Panc1 (cell line): ENCODE results near the gene IFNA17. TPM values are rescaled to one million over a fixed set of nuclear protein-coding genes. Genes with fewer than 3 reads are reported as not detected.
"Not testable (repeated sequence)": the region's sequence is repeated elsewhere in the genome, so short reads cannot be mapped to it uniquely, and the experiment has no call there.

ENCODE experiments used
- ATAC-seq: fragments of 200-7000 bp; cut with Tn5 transposase; 2 replicates; pipeline ENCODE4 v1.9.1; 2020; ENCODE audit warnings: mild to moderate bottlenecking, moderate library complexity
- BruUV-seq: library from RNA; stranded (reverse); fragments of 400-500 nt; replicated peaks from 2 replicates; lab custom pipeline; 2021; lab: Mats Ljungman, UMichigan
- CTCF ChIA-PET: fragments of 300-600 bp; sonication (Branson Sonifier 250); formaldehyde crosslinking; loops from one replicate; lab custom pipeline; 2022; ENCODE audit warnings: antibody characterized with exemption; lab: Charles Lee
- POLR2A ChIA-PET: fragments of 300-600 bp; sonication (Branson Sonifier 250); formaldehyde crosslinking; loops from one replicate; lab custom pipeline; 2022; ENCODE audit warnings: antibody characterized with exemption; lab: Charles Lee
- DNase-seq: peaks from one replicate; pipeline ENCODE4 v3.0.0-alpha.2; 2010; ENCODE audit warnings: low read depth, low spot score
- H3K27ac ChIP-seq: 2 replicates; pipeline ENCODE4 v1.5.1; 2011; ENCODE audit warnings: mild to moderate bottlenecking, low read length, inconsistent platforms
- H3K27me3 ChIP-seq: fragments of 200-500 bp; sonication (Bioruptor generic); 2 replicates; pipeline ENCODE4 v1.6.0; 2014; ENCODE audit warnings: low read length, inconsistent platforms; ENCODE audit not compliant: control insufficient read depth, insufficient read depth
- H3K36me3 ChIP-seq: fragments of 200-500 bp; sonication (Bioruptor generic); 2 replicates; pipeline ENCODE4 v1.5.1; 2014; ENCODE audit warnings: inconsistent platforms, mild to moderate bottlenecking, low read length, moderate library complexity; ENCODE audit not compliant: control insufficient read depth, insufficient read depth
- H3K4me1 ChIP-seq: 2 replicates; pipeline ENCODE4 v1.5.1; 2011; ENCODE audit warnings: inconsistent platforms, mild to moderate bottlenecking, low read length, moderate library complexity; ENCODE audit not compliant: control insufficient read depth, insufficient read depth
- H3K4me3 ChIP-seq, 2 experiments: 2 replicates each; pipeline ENCODE4 v1.5.1; 2011 to 2012; ENCODE audit warnings: low read depth in 2 of 2, low read length in 2 of 2, mild to moderate bottlenecking in 2 of 2, inconsistent platforms in 1 of 2, moderate library complexity in 1 of 2
- H3K9me3 ChIP-seq: fragments of 200-500 bp; sonication (Bioruptor generic); 2 replicates; pipeline ENCODE4 v1.5.1; 2014; ENCODE audit warnings: low read depth, mild to moderate bottlenecking, inconsistent platforms, low read length, moderate library complexity; ENCODE audit not compliant: control insufficient read depth, insufficient read depth
- POLR2AphosphoS5 ChIP-seq: IDR thresholded peaks from 2 replicates; pipeline ENCODE4 v1.6.1; 2012; ENCODE audit warnings: mild to moderate bottlenecking, low read depth, low read length, moderate library complexity
- REST ChIP-seq, 2 experiments: IDR thresholded peaks; 2 replicates each; pipeline ENCODE4 v1.6.1; 2011 to 2012; ENCODE audit warnings: low read depth in 2 of 2, control low read depth in 1 of 2, low read length in 1 of 2, mild to moderate bottlenecking in 1 of 2, moderate library complexity in 1 of 2; ENCODE audit not compliant: insufficient read depth in 1 of 2
- SIN3A ChIP-seq: IDR thresholded peaks from 2 replicates; pipeline ENCODE4 v1.6.1; 2012; ENCODE audit warnings: low read depth, mild to moderate bottlenecking, low read length, moderate library complexity, borderline replicate concordance; ENCODE audit not compliant: insufficient read depth
- TCF7L2 ChIP-seq: IDR thresholded peaks from 2 replicates; pipeline ENCODE4 v1.6.1; 2011; ENCODE audit warnings: mild to moderate bottlenecking, low read depth, low read length, inconsistent platforms
- in situ Hi-C: cut with HindIII; loops from 2 replicates; pipeline ENCODE4 v1.10.0; 2016; ENCODE audit warnings: low sequenced_read_pairs, low pct_unique_long_range_greater_than_20kb
- intact Hi-C: fragments of 100-400 bp; cut with micrococcal nuclease; formaldehyde crosslinking; loops from one replicate; pipeline ENCODE4 v1.10.0; 2022; ENCODE audit not compliant: unreplicated experiment
- total RNA-seq: library from RNA; stranded (reverse); gene quantifications from one replicate; pipeline ENCODE4 v1.2.1, GENCODE V29; 2021; ENCODE audit not compliant: unreplicated experiment
- TF ChIP-seq, protein P1 (sequence below): fragments of 450-650 bp; IDR thresholded peaks from 2 replicates; pipeline ENCODE4 v1.5.1; 2017; ENCODE audit warnings: mild to moderate bottlenecking

The IFNA17 gene
- total RNA-seq, 1 experiment from 2014 or later: not detected

- no peak for DNase-seq
- no TSS peak for BruUV-seq
- Histone ChIP-seq H3K9me3 (no peaks in the 10 kb centered on the region), H3K4me3 (no peak overlapping the region), H3K27ac (no peak overlapping the region), H3K36me3 (no peaks in the 10 kb centered on the region), H3K27me3 (no peaks in the 10 kb centered on the region), H3K4me1 (no peaks in the 10 kb centered on the region)
- ATAC-seq: no peak
- in situ Hi-C loops: no loop called here
- TF ChIP-seq REST (IDR thresholded peaks at IDR 0.05; ENCODE audit: insufficient read depth in 1 of 2, low read depth in 2 of 2, low read length in 1 of 2): no peak
- TF ChIP-seq POLR2AphosphoS5: no peak
- TF ChIP-seq, protein P1, sequence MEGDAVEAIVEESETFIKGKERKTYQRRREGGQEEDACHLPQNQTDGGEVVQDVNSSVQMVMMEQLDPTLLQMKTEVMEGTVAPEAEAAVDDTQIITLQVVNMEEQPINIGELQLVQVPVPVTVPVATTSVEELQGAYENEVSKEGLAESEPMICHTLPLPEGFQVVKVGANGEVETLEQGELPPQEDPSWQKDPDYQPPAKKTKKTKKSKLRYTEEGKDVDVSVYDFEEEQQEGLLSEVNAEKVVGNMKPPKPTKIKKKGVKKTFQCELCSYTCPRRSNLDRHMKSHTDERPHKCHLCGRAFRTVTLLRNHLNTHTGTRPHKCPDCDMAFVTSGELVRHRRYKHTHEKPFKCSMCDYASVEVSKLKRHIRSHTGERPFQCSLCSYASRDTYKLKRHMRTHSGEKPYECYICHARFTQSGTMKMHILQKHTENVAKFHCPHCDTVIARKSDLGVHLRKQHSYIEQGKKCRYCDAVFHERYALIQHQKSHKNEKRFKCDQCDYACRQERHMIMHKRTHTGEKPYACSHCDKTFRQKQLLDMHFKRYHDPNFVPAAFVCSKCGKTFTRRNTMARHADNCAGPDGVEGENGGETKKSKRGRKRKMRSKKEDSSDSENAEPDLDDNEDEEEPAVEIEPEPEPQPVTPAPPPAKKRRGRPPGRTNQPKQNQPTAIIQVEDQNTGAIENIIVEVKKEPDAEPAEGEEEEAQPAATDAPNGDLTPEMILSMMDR: no peak
- no peak for TF ChIP-seq SIN3A
- TF ChIP-seq TCF7L2: no peak
- intact Hi-C loops: no loop called here
- CTCF ChIA-PET: no interaction called here
- POLR2A ChIA-PET: no interaction called here
These were observed 17.7 kb downstream of the IFNA17 start for GRCh38 chr9:21210311-21210710.

GRCh38 chr9:21207043-21207442, 21.0 kb downstream of the IFNA17 start, which contains the start of gene IFNA10:
Gene IFNA10 (minus strand): TSS chr9:21207143. CDS start chr9:21207097, 46 bp downstream.
- BruUV-seq, POLR2A ChIA-PET, CTCF ChIA-PET: not testable (repeated sequence)

DNA sequence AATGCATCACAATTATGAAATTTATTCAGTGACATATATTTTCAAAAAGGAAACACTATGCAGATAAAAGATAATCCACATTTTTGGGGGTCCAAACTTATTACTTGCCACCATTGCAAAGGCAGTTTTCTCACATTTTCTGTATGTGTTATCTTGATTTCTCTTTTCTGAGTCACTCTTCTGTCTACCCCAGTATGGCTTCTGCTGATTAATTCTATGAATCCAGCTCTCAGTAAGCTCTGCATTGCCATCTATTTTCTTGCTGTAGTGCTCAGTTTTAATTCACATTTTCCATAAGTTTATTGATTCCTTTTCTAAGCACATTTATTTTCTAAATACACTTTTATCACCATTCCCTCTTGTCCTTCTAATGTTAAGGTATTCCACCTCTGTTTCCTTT, 22.8 kb downstream of the IFNA17 start:
- ChIA-PET POLR2A (no interaction called here), CTCF (no interaction called here)
- no TSS peak for BruUV-seq
- Histone ChIP-seq H3K27ac (no peak overlapping the region), H3K27me3 (no peaks in the 10 kb centered on the region), H3K36me3 (no peaks in the 10 kb centered on the region), H3K9me3 (no peaks in the 10 kb centered on the region), H3K4me3 (no peak overlapping the region), H3K4me1 (no peaks in the 10 kb centered on the region)
- intact Hi-C loops (no loop called here), in situ Hi-C loops (no loop called here)
- no peak for TF ChIP-seq POLR2AphosphoS5
- no peak for TF ChIP-seq SIN3A
- TF ChIP-seq REST (IDR thresholded peaks at IDR 0.05; ENCODE audit: insufficient read depth in 1 of 2, low read depth in 2 of 2, low read length in 1 of 2): no peak
- no peak for TF ChIP-seq TCF7L2
- TF ChIP-seq, protein P1: no peak
- DNase-seq (no peak), ATAC-seq (no peak)

More at GRCh38 chr9:21207043-21207442, 21.0 kb downstream of the IFNA17 start, which contains the start of gene IFNA10:
- H3K27ac ChIP-seq, H3K4me1 ChIP-seq, DNase-seq, intact Hi-C loops, ATAC-seq, H3K36me3 ChIP-seq, H3K27me3 ChIP-seq, in situ Hi-C loops, H3K4me3 ChIP-seq, H3K9me3 ChIP-seq: not testable (repeated sequence)
